Urothelium cell line (cell line): ENCODE results near the gene AHSA1.

Source experiments
- DNase-seq: peaks from one replicate; pipeline ENCODE4 v3.0.0; 2011; ENCODE audit warnings: low spot score, mixed read lengths
- FAIRE-seq: peaks from 2 replicates; lab custom pipeline; 2011; peaks lifted over from hg19 to GRCh38; lab: Jason Lieb, UNC

The AHSA1 gene

DNA sequence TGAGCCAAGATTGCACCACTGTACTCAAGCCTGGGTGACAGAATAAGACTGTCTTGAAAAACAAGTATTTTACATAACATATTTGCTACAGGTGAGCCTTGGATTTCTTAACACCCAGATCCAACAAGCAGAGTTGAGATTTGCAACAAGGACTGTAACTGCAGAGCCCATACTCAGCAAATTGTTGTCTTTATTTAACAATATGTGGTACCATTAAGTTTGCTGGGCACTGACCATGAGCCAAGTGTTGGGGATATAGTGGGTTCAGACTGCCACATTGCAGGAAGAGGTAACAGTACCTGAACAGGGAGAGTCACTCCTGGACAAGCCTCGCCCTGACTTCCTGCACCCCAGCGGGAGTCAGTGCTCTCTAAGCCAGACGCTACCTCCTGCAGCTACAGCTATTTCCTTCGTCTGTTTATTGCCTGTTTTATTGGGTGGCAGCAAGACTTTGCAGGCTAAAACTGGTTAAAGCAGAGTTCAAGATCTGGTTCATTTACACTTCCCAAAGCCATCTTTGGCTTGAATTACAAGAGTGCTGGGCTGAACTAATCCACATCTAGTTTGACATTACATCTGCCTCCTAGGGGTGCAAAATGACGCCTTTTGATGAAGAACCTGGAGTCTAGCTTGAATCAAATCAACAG is 12.5 kb downstream of the AHSA1 start:
- DNase-seq (no peak), FAIRE-seq (no peak)

DNA sequence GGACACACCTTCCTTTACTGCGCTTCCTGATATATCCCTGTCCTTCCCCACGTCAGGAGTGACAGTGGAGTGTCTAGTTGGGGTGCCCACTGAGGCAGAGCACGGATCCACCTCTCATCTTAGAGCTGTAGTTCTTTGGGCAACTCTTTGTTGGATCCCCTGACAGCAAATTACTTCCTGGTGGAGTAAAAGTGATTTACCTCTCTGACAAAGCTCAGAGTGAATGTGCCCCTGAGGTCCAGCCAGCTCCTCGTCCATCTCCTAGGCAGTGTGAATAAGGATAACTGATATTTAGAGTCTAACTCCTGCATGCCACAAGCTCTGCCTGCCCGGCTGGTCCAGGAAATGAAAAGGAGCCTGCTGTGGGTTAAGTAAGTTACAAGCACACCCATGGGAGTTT is 16.0 kb downstream of the AHSA1 start:
- FAIRE-seq (no peak), DNase-seq (no peak)

DNA sequence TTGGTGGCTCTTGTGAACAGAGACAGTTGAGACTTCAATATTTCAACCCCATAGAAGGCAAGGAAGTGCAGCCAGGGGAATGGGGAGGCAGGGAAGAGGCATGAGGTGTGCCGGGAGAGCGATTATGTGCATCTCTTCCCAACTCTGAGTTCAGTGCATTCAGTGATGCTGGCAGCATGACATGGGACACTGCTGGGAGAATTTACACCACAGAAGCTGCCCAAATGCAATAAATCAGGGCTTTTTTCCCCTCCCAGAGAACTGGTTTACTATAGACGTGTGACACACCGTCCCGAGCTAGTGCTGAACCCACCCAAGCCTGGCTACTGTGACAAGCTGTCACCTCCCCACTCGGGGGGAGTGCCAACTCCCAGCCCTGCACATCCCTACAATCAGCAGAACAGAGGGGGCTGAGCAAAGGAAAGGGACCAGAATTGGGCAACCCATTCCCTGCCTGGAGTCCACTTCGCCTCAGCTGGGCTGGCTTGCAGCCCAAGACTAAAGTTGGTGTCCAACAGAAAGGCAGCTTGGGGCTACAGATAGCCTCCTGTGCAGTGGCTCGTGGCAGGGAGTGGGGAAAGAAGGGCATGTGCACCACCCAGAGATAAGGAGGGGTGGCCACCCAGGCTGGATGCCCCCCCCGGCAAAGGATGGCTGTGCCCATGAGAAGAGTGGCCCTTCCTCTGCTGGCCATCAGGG is 16.7 kb downstream of the AHSA1 start:
- no peak for FAIRE-seq
- DNase-seq, result no peak

DNA sequence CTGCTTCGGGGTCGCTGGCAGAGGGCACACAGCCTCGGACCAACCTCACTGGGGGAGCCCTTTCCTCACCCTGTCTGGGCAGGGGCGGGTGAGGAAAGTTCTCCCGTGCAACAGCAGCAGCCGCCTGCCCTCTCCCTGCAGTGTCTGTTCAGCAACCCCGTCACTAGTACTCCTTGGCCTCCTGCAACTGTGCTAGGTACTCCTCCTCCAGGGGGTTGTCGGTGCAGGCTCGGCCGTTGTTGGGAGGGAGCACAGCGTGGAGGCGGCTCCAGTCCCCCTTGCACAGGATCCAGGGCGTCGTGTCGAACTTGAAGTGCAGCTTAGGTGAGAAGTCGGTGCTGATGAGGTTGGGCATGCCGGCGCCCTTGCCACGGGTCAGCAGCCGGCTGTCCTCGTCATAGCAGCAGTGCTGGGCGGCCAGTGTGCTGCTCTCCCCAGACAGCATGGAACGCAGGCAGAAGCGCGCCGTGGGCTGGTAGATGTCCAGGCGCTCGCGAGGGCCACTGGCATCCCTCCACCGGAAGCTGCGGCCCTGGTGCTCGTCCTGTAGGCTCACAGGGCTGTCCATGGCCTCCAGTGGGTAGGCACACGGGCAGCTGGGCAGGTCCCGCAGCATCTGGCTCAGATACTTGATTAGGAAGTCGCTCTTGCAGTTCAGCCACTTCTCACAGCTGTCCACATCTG is 17.7 kb downstream of the AHSA1 start:
- DNase-seq (no peak), FAIRE-seq (no peak)

DNA sequence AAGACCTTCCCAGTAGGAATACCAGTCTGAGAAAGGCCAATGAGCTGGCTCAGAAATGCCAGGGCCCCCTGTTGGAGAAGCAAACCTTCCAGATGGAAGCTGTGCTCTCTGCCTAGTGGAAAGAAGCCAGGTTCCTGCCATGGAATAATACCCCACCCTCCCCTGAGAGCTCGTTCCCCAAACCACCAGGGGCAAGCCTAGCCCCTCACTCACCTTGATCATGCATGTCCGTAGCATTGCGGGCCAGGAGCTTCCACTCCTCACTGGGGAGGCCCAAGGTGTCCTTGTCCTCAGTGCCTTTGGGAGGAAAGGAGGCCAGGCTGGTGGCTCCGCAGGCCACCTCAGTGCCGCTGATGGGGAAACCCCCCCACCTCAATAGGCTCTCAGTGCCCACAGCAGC is 20.1 kb downstream of the AHSA1 start:
- FAIRE-seq, result no peak
- DNase-seq, result no peak

DNA sequence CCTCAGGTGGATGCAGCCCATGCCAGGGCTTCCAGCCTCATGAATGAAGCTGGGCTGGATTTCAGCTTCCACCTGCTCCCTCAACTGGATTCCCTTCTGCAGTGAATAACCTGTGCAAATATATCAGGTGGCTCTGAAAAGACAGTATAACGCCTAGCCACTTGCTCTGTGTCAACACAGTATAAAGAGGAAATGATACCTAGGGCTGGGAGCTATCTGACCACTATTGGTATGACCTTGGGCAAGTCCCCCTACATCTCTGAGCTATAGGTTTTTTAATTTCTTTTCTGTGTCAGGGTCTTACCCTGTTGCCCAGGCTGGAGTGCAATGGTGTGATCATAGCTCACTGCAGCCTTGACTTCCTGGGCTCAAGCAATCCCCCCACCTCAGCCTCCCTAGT is 20.9 kb downstream of the AHSA1 start:
- no peak for FAIRE-seq

DNA sequence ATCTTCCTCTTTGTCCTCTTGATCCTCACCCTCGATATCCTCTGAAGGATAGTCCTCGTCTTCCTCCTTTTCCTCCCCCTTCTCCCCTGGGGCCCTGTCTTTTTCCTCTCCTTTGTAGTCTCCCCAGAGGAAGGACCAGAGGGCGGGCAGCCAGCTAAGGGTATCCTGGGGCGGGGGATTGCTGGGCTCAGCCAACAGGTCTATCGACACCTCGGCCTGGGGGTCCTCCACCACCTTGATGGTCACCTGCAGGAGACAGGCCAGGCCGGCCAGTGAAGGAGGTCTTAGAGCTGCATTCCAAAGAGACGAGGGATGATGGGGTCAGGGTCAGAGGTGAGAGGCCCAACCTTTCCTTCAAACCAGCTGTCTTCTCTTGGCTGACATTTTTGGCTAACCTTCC is 24.5 kb downstream of the AHSA1 start:
- FAIRE-seq (no peak), DNase-seq (no peak)

More for the DNA sequence above, 20.9 kb downstream of the AHSA1 start:
- no peak for DNase-seq

DNA sequence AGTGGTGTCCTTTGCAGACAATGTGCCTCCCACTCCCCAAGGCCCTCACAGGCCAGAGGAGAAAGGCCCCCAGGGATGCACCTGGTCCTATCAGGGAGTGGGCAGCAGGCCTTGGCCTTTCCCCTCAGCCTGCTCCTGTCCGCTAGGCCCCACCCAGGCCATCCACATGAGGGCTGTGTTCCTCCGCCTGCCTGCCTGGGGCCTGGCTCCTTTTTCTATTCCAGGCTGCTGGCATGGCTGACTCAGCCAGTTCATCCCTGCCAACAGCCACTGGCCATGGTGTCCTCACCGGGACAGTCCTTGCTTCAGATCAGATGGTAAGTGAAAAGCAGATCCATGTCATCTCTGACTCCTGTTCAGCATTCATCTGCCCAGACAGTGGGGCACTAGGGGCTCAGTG is 27.4 kb downstream of the AHSA1 start:
- DNase-seq (no peak), FAIRE-seq (no peak)

DNA sequence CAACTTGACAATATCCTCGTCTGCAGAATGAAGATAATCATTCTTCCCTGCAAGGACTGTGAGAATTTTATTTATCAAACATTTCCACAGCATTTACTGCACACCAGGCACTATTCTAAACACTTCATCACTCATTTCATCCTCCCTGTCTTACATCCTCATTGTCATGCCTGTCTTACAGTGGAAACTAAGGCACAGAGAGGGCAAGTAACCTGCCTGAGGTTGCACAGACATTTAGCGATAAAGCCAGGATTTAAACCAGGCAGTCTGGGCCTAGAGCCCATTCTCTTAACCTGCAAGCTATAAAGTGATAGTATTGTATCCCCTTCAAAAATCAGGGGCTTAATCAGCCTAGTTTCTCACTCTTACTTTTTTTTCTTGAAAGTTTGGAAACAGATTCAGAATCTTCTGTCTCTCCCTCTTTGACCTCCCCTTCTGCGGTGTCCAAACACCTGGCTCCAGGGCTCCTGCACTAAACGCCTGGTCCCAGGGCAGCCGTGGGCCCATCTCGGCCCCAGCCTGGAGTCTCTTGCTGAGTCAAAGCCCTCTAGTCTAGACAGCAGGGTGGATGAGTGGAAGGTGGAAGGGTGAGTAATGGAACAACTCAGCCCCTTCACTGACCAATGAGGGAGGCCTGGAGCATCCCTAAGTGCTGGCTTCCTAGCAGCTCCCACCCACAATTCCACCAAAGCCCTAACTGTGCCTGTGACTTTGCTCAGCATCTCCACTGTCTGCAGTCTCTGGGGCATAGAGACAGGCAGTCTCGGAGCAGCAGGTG is 28.2 kb downstream of the AHSA1 start:
- DNase-seq (no peak), FAIRE-seq (no peak)

DNA sequence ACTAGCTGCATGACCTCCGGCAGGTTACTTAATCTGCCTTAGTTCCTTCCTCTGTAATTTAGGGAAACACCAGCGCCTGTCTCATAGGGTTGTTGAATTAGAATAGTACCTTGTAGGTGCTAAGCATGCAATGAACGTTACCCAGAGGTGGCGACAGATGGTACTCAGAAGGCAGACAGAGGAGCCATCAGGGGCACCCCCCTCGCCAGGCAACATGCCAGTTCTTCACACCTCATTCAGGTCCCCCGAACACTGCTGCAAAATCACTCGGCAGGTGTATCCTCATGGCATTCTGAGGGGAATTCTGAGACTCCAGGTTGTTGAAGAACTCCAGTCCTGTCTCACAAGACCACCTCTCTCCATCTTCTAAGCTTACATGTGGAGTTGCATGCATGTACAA is 30.7 kb downstream of the AHSA1 start:
- FAIRE-seq (no peak), DNase-seq (no peak)

DNA sequence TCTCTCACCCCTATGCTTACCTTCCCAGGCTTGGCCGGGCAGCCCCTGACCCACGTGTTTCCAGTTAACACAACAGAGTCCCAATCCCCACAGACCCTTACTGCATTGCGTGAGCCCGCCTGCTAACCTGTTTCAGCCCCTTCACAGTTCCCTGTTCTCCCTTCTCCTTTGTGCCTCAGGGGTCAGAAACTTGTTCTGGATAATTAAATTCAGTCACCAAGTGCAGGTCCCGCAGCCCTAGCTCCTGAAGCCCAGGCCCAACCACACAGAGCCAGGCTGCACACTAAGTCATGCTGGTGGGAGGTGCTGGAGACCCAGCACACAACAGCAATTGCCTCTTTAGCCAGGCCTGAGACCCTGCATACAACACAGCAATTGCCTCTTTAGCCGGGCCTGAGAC is 31.1 kb downstream of the AHSA1 start:
- DNase-seq (no peak), FAIRE-seq (no peak)

DNA sequence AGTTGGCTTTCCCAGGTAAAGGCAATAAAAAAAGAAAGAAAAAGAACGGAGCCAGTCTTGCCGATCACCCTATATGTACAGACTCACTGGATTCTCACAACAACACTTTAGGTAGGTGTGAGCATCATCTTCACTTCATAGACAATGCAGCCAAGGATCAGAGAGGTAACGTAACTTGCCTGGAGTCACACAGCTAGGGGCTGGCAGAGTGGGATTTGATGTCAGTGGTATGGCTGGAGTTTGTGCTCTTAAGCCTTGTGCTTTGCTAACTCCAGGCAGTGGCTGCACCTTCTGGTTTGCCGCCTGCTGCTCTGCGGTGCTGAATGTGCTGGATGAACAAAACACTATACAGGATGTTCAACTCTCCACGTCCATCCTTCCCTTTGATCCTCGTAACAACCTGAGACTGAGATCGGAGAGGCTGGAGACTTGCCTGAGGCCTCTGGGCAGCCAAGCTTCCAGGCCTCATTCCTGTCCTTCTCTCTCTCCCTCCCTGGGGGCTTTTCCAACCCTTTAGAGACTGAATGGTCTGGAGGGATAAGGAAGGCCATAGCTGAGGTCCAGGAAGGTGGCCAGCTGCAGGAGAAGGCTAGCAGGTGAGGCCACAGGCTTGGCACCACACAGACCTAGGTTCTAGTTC is 32.6 kb downstream of the AHSA1 start:
- FAIRE-seq (no peak), DNase-seq (no peak)

DNA sequence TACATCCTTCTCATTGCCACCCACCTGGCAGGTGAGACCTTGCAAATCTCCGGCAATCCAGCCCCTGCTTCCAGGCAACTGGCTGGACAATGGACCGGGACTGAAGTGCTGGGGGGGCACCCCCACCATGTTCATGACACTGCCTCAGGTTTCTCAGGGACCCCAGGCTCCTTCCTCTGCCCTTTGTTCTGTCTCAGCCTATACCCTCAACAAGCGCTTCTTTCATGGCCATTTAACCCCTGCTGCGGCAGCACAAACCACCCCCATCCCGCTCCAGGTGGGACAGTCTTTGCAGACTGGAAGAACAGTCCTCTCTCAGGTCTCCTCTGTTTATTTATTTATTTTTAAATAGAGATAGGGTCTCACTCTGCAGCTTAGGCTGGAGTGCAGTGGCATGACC is 33.2 kb downstream of the AHSA1 start:
- no peak for FAIRE-seq
- no peak for DNase-seq

DNA sequence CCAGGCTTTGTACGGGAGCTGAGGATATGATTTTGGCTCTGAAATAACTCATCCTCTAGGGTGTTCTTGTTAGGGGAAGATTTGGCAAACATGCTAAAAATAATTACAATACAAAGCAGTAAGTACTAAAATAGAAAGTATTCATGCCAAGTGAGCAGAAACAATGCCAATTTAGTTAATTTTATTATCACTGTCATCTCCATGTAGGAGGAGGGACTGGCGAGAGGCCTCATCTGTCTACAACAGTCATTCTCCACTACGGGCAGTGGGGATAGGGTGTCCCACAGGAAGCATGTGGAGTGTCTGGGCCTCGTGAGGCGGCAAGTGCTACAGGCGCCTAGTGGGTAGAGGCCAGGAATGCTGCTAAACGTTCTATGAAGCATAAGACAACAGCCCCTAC is 37.4 kb downstream of the AHSA1 start:
- no peak for DNase-seq
- peak; percentile 20 for FAIRE-seq

DNA sequence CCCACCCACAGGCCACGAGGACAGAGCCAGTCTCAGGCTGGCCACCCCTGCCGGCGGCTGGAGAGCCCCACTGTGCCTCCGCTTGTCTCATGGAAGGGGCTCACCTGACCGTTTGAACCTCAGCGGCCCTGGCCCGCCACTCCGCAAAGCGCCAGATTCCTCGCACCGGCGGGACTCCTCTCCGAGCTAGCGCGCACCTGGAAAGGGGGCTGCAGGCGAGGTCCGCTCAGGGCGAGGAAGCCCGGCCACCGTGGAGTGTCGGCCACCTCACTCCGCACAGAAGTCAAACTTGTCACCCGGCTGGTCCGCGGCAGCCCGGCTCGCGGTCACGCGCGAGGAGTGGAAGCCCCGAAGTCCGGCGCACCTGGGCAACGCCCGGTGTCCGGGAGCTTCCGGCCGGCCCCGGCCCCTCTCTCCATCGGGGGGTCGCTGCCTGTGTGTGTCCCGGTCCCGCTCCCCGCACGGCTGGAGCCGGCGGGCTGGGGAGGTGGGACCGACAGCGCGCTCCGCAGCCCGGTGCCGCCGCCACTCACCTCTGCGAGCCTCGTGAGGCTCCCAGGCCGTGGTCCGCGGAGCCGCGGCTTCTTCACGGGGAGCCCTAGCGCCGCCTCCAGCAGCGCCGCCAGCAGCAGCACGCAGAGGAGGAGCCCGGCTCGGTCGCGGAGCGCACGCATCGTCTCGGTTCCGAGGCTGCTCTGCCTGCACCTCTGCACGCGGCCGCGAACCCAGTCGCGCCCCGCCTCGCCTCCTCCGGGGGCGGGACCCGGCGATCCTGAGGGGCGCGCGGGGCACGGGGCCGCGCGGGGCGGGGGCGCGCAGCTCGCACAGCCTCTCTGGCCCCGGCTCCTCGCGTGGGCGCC is 40.5 kb downstream of the AHSA1 start, which contains the start of gene ISM2:
Gene ISM2 (minus strand): TSS at position 697 of the 860 bp plus-strand sequence. CDS start 23 bp downstream, at position 674.
- DNase-seq (peak; percentile 77), FAIRE-seq (peak; percentile 63)

DNA sequence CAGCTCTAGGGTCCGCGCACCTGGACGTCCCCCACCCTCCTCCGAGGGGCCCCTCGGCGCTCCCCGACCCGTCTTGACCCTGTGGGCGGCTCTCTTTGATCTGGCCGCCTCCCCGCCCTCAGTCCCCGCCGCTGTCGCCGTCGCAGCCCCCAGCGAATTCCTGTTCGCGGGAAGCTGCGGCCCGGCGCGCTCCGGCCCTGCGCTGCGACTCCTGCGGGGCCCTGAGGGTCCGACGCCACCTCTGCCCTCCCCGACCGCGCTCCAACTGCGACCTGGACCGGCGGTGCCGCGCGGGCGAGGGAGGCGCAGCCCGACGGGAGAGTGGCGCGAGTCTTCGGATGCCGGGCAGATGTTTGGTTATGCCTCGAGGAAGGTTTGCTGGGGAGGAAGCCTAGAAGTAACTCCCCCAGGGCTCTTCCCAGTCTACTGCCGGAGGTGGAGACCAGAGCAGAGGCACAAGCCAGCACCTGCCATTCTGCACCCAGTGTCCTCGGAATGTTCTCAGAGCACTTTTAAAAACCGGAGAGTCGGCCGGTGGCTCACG is 41.2 kb downstream of the AHSA1 start:
- FAIRE-seq (no peak), DNase-seq (no peak)

DNA sequence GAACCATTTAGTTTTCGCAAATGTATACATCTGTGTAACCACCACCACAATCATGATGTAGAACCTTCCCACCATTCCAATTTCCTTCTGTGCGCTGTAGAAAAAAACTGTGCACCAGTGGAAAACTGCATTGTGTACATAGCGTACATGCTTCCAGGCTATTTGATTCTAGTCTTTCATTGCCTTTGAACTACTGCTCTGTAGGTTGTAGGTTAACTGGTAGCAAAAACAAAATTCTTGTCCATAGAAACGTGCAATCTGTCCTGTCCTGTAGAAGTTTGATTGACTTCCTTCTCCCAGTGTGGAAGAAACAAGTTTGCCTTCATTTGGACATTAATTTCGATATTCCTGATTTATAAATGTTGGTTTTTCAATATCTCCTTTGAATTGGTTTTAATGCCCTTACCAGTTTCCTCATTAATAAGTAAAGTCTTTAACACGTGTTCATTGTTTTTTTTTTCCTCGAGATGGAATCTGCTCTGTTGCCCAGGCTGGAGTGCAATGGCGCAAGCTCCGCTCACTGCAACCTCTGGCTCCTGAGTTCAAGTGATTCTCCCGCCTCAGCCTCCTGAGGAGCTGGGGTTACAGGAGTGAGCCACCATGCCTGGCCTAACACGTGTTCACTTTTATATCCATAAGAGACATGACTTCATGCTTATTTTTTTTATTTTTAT is 44.4 kb downstream of the AHSA1 start:
- DNase-seq (no peak), FAIRE-seq (no peak)

DNA sequence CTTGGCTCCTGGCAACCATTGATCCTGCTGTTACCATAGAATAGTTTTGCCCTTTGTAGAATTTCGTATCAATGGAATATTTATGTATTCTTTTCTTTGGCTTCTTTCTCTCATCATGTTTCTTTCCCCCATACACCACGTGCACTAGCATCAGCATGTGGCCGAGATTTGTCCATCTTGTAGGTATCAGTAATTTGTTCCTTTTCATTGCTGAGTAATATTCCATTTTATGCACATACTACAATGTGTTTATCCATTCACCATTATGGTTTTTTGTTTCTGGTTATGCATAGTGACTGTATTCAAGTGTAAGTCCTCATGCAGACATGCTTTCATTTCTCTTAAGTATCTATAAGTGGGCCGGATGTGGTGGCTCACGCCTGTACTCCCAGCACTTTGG is 45.2 kb downstream of the AHSA1 start:
- FAIRE-seq, result no peak
- DNase-seq, result no peak

DNA sequence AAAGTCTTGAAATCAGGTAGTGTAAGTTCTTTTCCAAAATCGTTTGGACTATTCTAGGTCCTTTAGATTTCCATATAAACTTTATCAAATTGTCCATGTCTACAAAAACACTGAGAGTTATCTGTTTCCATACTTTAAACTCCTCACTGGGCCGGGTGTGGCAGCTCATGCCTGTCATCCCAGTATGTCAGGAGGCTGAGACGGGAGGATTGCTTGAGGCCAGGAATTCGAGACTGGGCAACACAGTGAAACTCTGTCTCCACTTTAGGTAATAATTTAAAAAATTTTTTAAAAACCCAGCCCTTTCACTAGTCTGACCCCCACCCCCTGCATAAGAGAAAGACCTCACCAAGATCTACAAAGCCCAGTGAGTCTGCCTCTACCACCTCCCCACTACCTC is 47.1 kb downstream of the AHSA1 start:
- FAIRE-seq (no peak), DNase-seq (no peak)
